Activated naive CD8-positive, alpha-beta T cell treated with anti-CD3 and anti-CD28 coated beads, Interleukin-2, amount 50 U/mL, for 16 hours (primary cell): Measurements from ENCODE around the gene CA10.

Experiments
- DNase-seq: peaks from one replicate; pipeline ENCODE4 v3.0.0-alpha.2; 2020; ENCODE audit warnings: low read depth, low spot score

CA10 gene

GRCh38 chr17:51604299-51605020, 554.1 kb downstream of the CA10 start:
- no peak for DNase-seq

DNA sequence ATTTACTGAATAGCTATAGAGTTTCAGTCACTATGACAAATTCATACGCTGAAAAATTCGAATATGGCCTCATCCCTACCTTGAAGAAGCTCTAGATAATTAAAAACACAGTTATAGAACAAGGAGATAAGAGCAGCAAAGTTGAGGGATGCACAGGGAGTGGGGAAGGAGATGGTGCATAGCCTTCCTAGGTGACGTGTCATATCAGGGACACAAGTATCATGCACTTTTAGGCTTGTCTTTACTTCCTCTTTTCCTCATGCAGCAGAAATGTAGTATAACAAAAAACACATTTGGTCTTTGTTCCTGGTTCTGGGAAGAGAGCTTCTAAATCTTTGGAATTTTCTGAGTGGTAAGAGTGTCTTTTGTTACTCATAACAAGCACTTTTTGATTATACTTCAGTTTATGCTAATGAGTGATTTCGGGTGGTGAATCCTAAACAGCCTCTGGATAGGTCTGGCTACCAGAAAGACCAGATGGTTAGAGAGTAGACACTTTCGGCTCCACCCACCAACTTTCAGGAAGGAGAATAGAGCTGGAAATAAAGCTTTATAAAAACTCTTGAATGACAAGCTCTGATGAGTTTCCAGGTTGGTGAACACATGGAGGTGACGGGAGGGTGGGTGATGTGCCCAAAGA, 556.8 kb downstream of the CA10 start:
- DNase-seq, result no peak

- no peak for DNase-seq
Measured at GRCh38 chr17:51598824-51599223, 559.7 kb downstream of the CA10 start.

- no peak for DNase-seq
Measured at GRCh38 chr17:51597345-51597744, 561.2 kb downstream of the CA10 start.

GRCh38 chr17:51595826-51596398, 562.6 kb downstream of the CA10 start:
- DNase-seq, result no peak

DNA sequence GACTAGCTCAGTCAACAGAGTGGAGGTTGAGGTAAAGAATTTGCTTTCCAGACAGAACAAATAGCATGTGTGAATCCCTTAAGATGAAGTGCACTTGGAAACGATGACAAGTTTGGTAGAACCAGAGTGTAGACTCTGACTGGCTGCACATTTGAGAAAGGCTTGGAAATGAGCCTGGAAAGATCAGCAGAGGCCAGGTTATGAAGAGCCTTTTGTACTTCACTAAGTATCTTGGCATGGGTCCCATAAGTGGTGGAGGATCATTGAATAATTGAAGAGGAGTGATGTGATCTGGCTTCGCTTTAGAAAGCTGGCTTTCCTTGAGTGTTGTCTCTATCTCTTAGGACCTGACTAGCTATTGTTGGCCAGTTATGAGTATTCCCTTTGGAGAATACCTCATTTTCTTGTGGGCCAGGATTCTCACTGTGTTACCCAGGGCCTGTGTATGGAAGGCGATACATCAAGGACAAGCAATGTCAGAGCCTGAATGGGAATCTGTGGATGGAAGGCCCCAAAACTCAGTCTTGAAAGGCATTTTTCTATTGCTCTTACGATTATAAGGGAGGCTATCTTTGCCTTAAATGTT, 568.4 kb downstream of the CA10 start:
- DNase-seq, result no peak

DNA sequence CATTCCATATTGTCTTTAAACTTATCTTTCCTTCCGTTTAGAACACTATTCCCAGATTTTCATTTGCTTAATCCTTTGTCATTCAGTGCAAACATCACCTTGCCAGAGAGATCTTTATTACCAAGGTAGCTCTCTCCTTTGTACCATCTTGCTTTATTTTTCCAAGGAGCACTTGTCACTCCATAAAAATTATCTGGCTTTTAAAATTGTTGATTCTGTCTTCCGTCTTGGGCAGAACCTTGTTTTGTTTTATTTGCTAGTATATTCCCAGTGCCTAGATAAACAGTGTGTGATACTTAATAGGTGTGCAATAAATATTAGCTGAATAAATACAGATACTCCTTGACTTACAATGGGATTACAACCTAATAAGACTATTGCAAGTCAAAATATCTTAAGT, 570.5 kb downstream of the CA10 start:
- no peak for DNase-seq

- no peak for DNase-seq
Measured at GRCh38 chr17:51587516-51587915, 571.0 kb downstream of the CA10 start.

GRCh38 chr17:51585514-51586104, 572.9 kb downstream of the CA10 start:
- no peak for DNase-seq

GRCh38 chr17:51580869-51581268, 577.6 kb downstream of the CA10 start:
- no peak for DNase-seq
